Activated B cell treated with CpG ODN at 0.5 μM for 24 hours (primary cell): ENCODE results near the gene TCF4. TPM values are rescaled to one million over a fixed set of nuclear protein-coding genes. Genes with fewer than 3 reads are reported as not detected.

Experiments used
- ATAC-seq: fragments of 200-7000 bp; cut with Tn5 transposase; one replicate; pipeline ENCODE4 v1.10.0; 2021; ENCODE audit warnings: low read depth, mild to moderate bottlenecking, moderate library complexity
- CTCF ChIA-PET: fragments of 350-600 bp; sonication (Branson Sonifier 250); formaldehyde crosslinking; loops from one replicate; lab custom pipeline; 2021; ENCODE audit warnings: antibody characterized with exemption; lab: Charles Lee
- POLR2A ChIA-PET: fragments of 350-600 bp; sonication (Branson Sonifier 250); formaldehyde crosslinking; loops from one replicate; lab custom pipeline; 2021; ENCODE audit warnings: antibody characterized with exemption; lab: Charles Lee
- DNase-seq: peaks from one replicate; pipeline ENCODE4 v3.0.0; 2022
- H3K27ac Mint-ChIP-seq: one replicate; pipeline ENCODE4 v1.8.0; 2020; ENCODE audit warnings: mixed read lengths
- H3K27me3 Mint-ChIP-seq: one replicate; pipeline ENCODE4 v1.8.0; 2021; ENCODE audit warnings: mixed read lengths
- H3K36me3 Mint-ChIP-seq: one replicate; pipeline ENCODE4 v1.8.0; 2021; ENCODE audit warnings: low read depth, mixed read lengths
- H3K4me1 Mint-ChIP-seq: one replicate; pipeline ENCODE4 v1.8.0; 2021; ENCODE audit warnings: mixed read lengths
- H3K4me3 Mint-ChIP-seq: one replicate; pipeline ENCODE4 v1.8.0; 2020; ENCODE audit warnings: mild to moderate bottlenecking, mixed read lengths
- H3K9me3 Mint-ChIP-seq: one replicate; pipeline ENCODE4 v1.8.0; 2020; ENCODE audit warnings: mixed read lengths
- intact Hi-C: fragments of 100-400 bp; cut with micrococcal nuclease; formaldehyde crosslinking; loops from one replicate; pipeline ENCODE4 v1.15.1; 2024
- total RNA-seq: library from RNA; stranded (reverse); gene quantifications from 2 replicates; pipeline ENCODE4 v1.2.3, GENCODE V29; 2022
- TF ChIP-seq, protein P1 (sequence below): fragments of 200-600 bp; IDR thresholded peaks from one replicate; pipeline ENCODE4 v1.8.0; 2022; ENCODE audit warnings: antibody characterized with exemption, mild to moderate bottlenecking

TCF4 gene
- total RNA-seq, 1 donor from 2014 or later, result 270 TPM

GRCh38 chr18:55404136-55404830 is 183.7 kb downstream of the TCF4 start:
- Mint-ChIP-seq H3K27ac (no peak overlapping the region), H3K4me3 (no peak overlapping the region), H3K9me3 (no peaks in the 10 kb centered on the region), H3K4me1 (peaks cover 26% of the 10 kb centered on the region), H3K27me3 (no peaks in the 10 kb centered on the region), H3K36me3 (no peaks in the 10 kb centered on the region)
- CTCF ChIA-PET, result interaction anchor here (0.8 kb wide), 1 partner anchor 444 kb away, joined by 3 read pairs; no protein-coding TSS in a partner anchor
- no peak for DNase-seq
- POLR2A ChIA-PET, result interaction anchor here (0.5 to 0.6 kb wide), 2 partner anchors 19 to 64 kb away, joined by 4 read pairs; no protein-coding TSS in a partner anchor
- no peak for ATAC-seq
- intact Hi-C loops, result no loop called here
- TF ChIP-seq, protein P1, sequence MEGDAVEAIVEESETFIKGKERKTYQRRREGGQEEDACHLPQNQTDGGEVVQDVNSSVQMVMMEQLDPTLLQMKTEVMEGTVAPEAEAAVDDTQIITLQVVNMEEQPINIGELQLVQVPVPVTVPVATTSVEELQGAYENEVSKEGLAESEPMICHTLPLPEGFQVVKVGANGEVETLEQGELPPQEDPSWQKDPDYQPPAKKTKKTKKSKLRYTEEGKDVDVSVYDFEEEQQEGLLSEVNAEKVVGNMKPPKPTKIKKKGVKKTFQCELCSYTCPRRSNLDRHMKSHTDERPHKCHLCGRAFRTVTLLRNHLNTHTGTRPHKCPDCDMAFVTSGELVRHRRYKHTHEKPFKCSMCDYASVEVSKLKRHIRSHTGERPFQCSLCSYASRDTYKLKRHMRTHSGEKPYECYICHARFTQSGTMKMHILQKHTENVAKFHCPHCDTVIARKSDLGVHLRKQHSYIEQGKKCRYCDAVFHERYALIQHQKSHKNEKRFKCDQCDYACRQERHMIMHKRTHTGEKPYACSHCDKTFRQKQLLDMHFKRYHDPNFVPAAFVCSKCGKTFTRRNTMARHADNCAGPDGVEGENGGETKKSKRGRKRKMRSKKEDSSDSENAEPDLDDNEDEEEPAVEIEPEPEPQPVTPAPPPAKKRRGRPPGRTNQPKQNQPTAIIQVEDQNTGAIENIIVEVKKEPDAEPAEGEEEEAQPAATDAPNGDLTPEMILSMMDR, result no peak

GRCh38 chr18:55403421-55403949 is 184.5 kb downstream of the TCF4 start:
- ATAC-seq (no peak), DNase-seq (no peak)
- Mint-ChIP-seq H3K9me3 (no peaks in the 10 kb centered on the region), H3K27ac (no peak overlapping the region), H3K4me3 (no peak overlapping the region), H3K27me3 (no peaks in the 10 kb centered on the region), H3K4me1 (peaks cover 26% of the 10 kb centered on the region), H3K36me3 (no peaks in the 10 kb centered on the region)
- ChIA-PET CTCF (no interaction called here), POLR2A (no interaction called here)
- TF ChIP-seq, protein P1, result no peak
- intact Hi-C loops, result no loop called here

GRCh38 chr18:55402731-55403405 is 185.1 kb downstream of the TCF4 start:
- H3K9me3 Mint-ChIP-seq, result no peaks in the 10 kb centered on the region

DNA sequence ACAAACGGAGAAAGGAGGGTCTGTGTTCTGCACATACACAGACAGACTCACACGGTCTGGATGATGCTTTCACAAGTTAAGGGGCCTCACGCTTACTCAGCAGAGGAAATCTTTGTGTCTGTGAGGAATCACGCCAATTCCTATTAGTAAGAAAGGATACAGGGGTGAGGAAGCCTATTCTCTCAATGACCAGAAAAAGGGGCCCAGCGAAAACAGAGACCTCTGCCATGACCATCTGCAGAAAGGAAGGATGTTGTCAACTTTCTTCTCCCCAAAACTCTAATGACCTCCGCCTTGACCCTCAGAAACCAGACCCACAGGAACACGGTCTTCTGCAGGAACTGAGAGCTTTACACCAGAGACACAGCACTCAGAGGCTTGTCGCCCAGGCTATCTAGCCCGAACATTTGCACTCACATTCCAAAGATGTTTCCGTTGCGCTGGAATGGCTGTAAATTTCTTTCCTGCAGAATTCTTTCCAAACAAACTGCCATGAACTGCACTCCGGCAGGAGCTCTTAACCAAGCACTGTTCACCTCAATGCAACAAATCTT is 186.3 kb downstream of the TCF4 start:
- no peaks in the 10 kb centered on the region for H3K36me3 Mint-ChIP-seq
- CTCF ChIA-PET, result interaction anchor here (0.8 to 1.3 kb wide), 2 partner anchors 59 to 167 kb away, joined by 3 read pairs; no protein-coding TSS in a partner anchor
- H3K4me3 Mint-ChIP-seq, result no peak overlapping the region
- no peak for ATAC-seq
- H3K4me1 Mint-ChIP-seq, result peaks cover 26% of the 10 kb centered on the region
- TF ChIP-seq, protein P1, result no peak
- POLR2A ChIA-PET, result no interaction called here
- intact Hi-C loops, result no loop called here
- no peak for DNase-seq
- no peaks in the 10 kb centered on the region for H3K27me3 Mint-ChIP-seq
- no peak overlapping the region for H3K27ac Mint-ChIP-seq
- no peaks in the 10 kb centered on the region for H3K9me3 Mint-ChIP-seq

More at GRCh38 chr18:55402731-55403405, 185.1 kb downstream of the TCF4 start:
- no peak overlapping the region for H3K27ac Mint-ChIP-seq
- no peaks in the 10 kb centered on the region for H3K36me3 Mint-ChIP-seq
- intact Hi-C loops, result no loop called here
- POLR2A ChIA-PET, result interaction anchor here (0.6 kb wide), 1 partner anchor 8 kb away, joined by 3 read pairs; no protein-coding TSS in a partner anchor
- CTCF ChIA-PET, result interaction anchor here (1.3 kb wide), 1 partner anchor 60 kb away, joined by 3 read pairs; no protein-coding TSS in a partner anchor
- no peak for ATAC-seq
- no peaks in the 10 kb centered on the region for H3K27me3 Mint-ChIP-seq
- H3K4me3 Mint-ChIP-seq, result no peak overlapping the region
- TF ChIP-seq, protein P1, result no peak
- no peak for DNase-seq
- peaks cover 26% of the 10 kb centered on the region for H3K4me1 Mint-ChIP-seq
